Mesenchymal stem cell (in vitro differentiated cells and primary cell): ENCODE results near the gene ACSF2.
A peak's percentile ranks its signal among the peaks of the same experiment; 100 is the strongest.

Experiments
- DNase-seq: peaks from one replicate; pipeline ENCODE4 v3.0.0-alpha.2; 2013
- H2AFZ ChIP-seq: one replicate; pipeline ENCODE4 v1.6.1; 2013; ENCODE audit warnings: low read depth, mild to moderate bottlenecking, control low read depth, inconsistent platforms, low read length, moderate library complexity
- H2AK5ac ChIP-seq: 2 replicates; pipeline ENCODE4 v1.6.1; 2013; ENCODE audit warnings: low read length, moderate library complexity, mild to moderate bottlenecking, inconsistent platforms; ENCODE audit not compliant: severe bottlenecking
- H2BK120ac ChIP-seq: one replicate; pipeline ENCODE4 v1.6.1; 2013; ENCODE audit warnings: low read depth, mild to moderate bottlenecking, inconsistent platforms, low read length, moderate library complexity
- H2BK12ac ChIP-seq, 2 experiments: one replicate each; pipeline ENCODE4 v1.6.1; 2013; ENCODE audit warnings: inconsistent platforms in 2 of 2, low read length in 2 of 2, mild to moderate bottlenecking in 2 of 2, moderate library complexity in 2 of 2, control low read depth in 1 of 2
- H2BK15ac ChIP-seq: one replicate; pipeline ENCODE4 v1.6.1; 2013; ENCODE audit warnings: mild to moderate bottlenecking, low read depth, inconsistent platforms; ENCODE audit not compliant: poor library complexity, severe bottlenecking
- H2BK5ac ChIP-seq: 2 replicates; pipeline ENCODE4 v1.6.1; 2013; ENCODE audit warnings: low read depth, mild to moderate bottlenecking, low read length, control low read depth, inconsistent platforms; ENCODE audit not compliant: poor library complexity, severe bottlenecking
- H3K14ac ChIP-seq, 2 experiments: one replicate each; pipeline ENCODE4 v1.6.1; 2013; ENCODE audit warnings: inconsistent platforms in 2 of 2, low read length in 2 of 2, control low read depth in 1 of 2, mild to moderate bottlenecking in 1 of 2, moderate library complexity in 1 of 2
- H3K18ac ChIP-seq, 2 experiments: one replicate each; pipeline ENCODE4 v1.6.1; 2013; ENCODE audit warnings: inconsistent platforms in 2 of 2, low read length in 2 of 2, control low read depth in 1 of 2, low read depth in 1 of 2, mild to moderate bottlenecking in 1 of 2
- H3K23ac ChIP-seq, 2 experiments: one replicate each; pipeline ENCODE4 v1.6.1; 2013; ENCODE audit warnings: inconsistent platforms in 2 of 2, low read length in 2 of 2, mild to moderate bottlenecking in 2 of 2, moderate library complexity in 2 of 2, control low read depth in 1 of 2
- H3K27ac ChIP-seq: 2 replicates; pipeline ENCODE4 v1.5.1; 2013; ENCODE audit warnings: mild to moderate bottlenecking, moderate library complexity, low read length, control low read depth, inconsistent platforms; ENCODE audit not compliant: poor library complexity, severe bottlenecking
- H3K27me3 ChIP-seq, 2 experiments: 2 replicates each; pipeline versions ENCODE4 v1.6.1 to v1.7.0; 2013; ENCODE audit warnings: low read length in 2 of 2, mild to moderate bottlenecking in 2 of 2, moderate library complexity in 2 of 2, control low read depth in 1 of 2, inconsistent platforms in 1 of 2; ENCODE audit not compliant: control insufficient read depth in 1 of 2, insufficient read depth in 1 of 2
- H3K36me3 ChIP-seq, 2 experiments: 2 replicates each; pipeline versions ENCODE4 v1.6.1 to v1.7.0; 2013; ENCODE audit warnings: low read length in 2 of 2, control low read depth in 1 of 2, inconsistent platforms in 1 of 2, low read depth in 1 of 2, mild to moderate bottlenecking in 1 of 2; ENCODE audit not compliant: insufficient read depth in 2 of 2, control insufficient read depth in 1 of 2
- H3K4ac ChIP-seq, 2 experiments: one replicate each; pipeline ENCODE4 v1.6.1; 2013; ENCODE audit warnings: inconsistent platforms in 2 of 2, low read length in 2 of 2, mild to moderate bottlenecking in 2 of 2, moderate library complexity in 2 of 2, control low read depth in 1 of 2, low read depth in 1 of 2
- H3K4me1 ChIP-seq: 2 replicates; pipeline ENCODE4 v1.6.1; 2013; ENCODE audit warnings: low read depth, low read length, control low read depth; ENCODE audit not compliant: control insufficient read depth, insufficient read depth
- H3K4me2 ChIP-seq: 2 replicates; pipeline ENCODE4 v1.6.1; 2013; ENCODE audit warnings: low read length, mild to moderate bottlenecking, inconsistent platforms; ENCODE audit not compliant: poor library complexity, severe bottlenecking
- H3K4me3 ChIP-seq, 2 experiments: 2 replicates each; pipeline versions ENCODE4 v1.5.1 to v1.7.0; 2013; ENCODE audit warnings: low read length in 2 of 2, mild to moderate bottlenecking in 2 of 2, control low read depth in 1 of 2, low read depth in 1 of 2; ENCODE audit not compliant: insufficient read depth in 1 of 2
- H3K79me1 ChIP-seq: replicated peaks from 2 replicates; pipeline ENCODE4 v1.6.1; 2013; ENCODE audit warnings: mild to moderate bottlenecking, control low read depth, low read length, inconsistent platforms; ENCODE audit not compliant: poor library complexity, severe bottlenecking
- H3K9ac ChIP-seq: 2 replicates; pipeline ENCODE4 v1.7.0; 2013; ENCODE audit warnings: mild to moderate bottlenecking, low read length, moderate library complexity
- H3K9me3 ChIP-seq: 2 replicates; pipeline ENCODE4 v1.7.0; 2013; ENCODE audit warnings: mild to moderate bottlenecking, low read length; ENCODE audit not compliant: control insufficient read depth
- H4K8ac ChIP-seq: one replicate; pipeline ENCODE4 v1.6.1; 2013; ENCODE audit warnings: inconsistent platforms, mild to moderate bottlenecking, low read length, moderate library complexity
- H4K91ac ChIP-seq: one replicate; pipeline ENCODE4 v1.6.1; 2013; ENCODE audit warnings: mild to moderate bottlenecking, low read length, inconsistent platforms
- WGBS: methylation state at CpG from one replicate; pipeline ENCODE4 v1.1.7; 2013; ENCODE audit warnings: mixed read lengths; 5-methylcytosine and 5-hydroxymethylcytosine counted together

ACSF2 gene

DNA sequence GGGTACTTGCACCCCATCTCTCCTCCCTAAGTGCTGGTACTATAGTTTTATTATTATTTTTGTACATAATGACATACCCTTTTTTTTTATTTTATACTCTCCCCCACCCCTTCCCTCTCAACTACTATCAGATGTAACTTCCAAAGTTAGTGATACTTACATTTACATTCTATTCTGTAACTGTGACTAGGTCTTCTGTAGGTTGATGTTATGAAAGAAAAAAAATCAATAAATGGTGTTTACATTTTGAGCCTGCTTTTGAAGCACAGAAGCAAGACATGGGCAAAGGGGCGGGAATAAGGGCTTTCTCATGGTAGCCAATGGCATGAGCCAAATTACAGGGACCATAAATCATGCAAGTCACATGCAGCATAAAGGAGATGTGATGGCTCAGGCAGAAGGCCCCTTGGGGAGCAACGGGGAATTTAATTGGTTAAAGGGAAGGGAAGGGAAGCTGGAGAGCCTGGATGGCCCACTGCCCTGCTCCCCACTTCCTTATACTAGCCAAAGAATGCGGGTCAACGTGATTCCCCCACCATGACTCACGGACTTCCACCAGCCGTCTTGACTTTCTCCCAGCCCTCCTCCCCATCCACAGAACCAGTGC, 2.4 kb upstream of the ACSF2 start:
- H3K27me3 ChIP-seq: no peaks in the 10 kb centered on the region
- no peak overlapping the region for H3K4me3 ChIP-seq
- 28% methylated on average over 3 of the region's 6 CpGs for WGBS
- H3K27ac ChIP-seq: peak overlapping the region; percentile 7
- no peak overlapping the region for H4K91ac ChIP-seq
- H3K36me3 ChIP-seq: no peaks in the 10 kb centered on the region
- peak overlapping the region in 1 of 2 experiments; percentile 50 for H3K18ac ChIP-seq
- H3K14ac ChIP-seq: peak overlapping the region in 1 of 2 experiments; percentile 38
- no peak overlapping the region for H3K23ac ChIP-seq
- peaks cover 4% of the 10 kb centered on the region for H3K79me1 ChIP-seq
- H2BK12ac ChIP-seq: no peak overlapping the region
- no peak overlapping the region for H2BK5ac ChIP-seq
- H3K9me3 ChIP-seq: no peaks in the 10 kb centered on the region
- peaks cover 29% of the 10 kb centered on the region for H3K4me1 ChIP-seq
- H4K8ac ChIP-seq: peak overlapping the region; percentile 53
- H3K4ac ChIP-seq: no peak overlapping the region
- H3K4me2 ChIP-seq: no peak overlapping the region
- H2BK120ac ChIP-seq: no peak overlapping the region
- H2AFZ ChIP-seq: no peak overlapping the region
- no peak overlapping the region for H2AK5ac ChIP-seq
- peak; percentile 82 for DNase-seq
- H2BK15ac ChIP-seq: no peak overlapping the region
- no peak overlapping the region for H3K9ac ChIP-seq

DNA sequence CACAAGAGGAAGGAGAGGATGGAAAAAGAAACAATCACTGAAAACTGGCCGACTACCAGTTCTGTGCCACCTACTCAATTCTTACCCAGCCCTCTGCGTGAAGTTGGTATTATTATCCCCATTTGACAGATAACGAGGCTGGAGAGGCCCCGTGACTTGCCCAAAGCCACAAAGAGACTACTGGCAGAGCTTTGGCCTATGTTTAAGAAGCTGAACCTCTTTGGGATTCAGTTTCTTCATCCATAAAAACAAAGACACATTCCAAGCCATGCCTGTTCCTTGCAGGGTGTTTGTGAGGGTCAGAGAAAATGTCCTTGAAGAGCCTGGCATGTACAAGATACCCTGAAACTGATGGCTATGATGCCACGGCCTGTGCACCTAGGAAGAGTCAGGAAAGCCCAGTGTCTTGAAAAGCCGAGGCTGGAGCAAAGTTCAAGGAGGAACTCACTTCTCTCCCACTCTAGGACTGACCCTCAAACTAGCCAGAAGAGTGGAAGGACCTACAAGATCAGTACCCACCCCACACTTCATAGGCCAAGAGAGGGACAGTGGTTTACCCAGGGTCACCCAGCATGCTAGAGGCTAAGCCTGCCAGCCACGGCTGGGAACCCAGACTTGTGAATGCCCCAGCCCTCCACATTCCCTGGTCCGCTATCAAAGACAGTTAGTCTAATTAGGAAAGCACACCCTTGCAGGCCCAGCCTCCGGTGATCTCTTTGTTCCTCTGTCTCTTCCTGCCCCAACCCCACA, 1.6 kb upstream of the ACSF2 start:
- WGBS: 83% methylated on average over 9 of the region's 9 CpGs
- Histone ChIP-seq H3K36me3 (peaks cover 0 to 2% of the 10 kb centered on the region in 2 experiments), H4K8ac (peak overlapping the region; percentile 53)

DNA sequence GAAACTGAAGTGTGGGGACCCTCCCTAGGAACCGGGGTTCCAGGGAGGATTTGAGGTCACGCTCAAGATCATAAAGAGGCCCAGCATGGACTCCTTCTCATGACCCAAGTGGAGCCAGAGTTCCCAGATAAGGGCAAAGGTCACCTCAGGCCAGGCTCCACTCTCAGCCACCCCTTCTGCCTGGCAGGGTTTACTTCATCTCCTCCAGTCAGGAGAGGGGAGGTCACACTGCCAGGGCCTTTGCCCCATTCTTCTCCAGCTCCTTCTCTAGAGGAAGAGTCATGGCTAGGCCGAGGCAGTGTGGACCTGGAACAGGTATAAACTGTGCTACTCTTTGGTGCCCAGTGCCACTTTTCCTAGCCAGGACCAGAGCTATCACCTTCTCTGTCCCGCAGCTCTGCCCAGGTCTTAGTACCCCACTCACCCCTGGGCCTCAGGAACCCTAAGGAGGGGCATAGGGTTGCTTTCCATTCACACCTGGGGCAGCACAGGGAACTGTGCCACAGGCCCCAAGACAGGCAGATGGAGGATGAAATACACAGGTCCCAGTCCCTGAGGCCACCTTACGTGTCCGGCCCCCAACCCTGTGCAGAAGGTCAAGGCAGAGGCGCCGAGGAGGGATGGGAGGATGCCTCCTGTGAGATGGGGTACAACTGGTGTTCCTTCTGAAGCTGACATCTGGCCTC, 879 bp upstream of the ACSF2 start:
- peak overlapping the region; percentile 88 for H3K9ac ChIP-seq
- H3K4me2 ChIP-seq: peak overlapping the region; percentile 54
- H3K4me3 ChIP-seq: peak overlapping the region; percentile 72 to 81
- H2BK5ac ChIP-seq: no peak overlapping the region
- peak overlapping the region in 1 of 2 experiments; percentile 72 for H3K14ac ChIP-seq
- no peak overlapping the region for H2BK15ac ChIP-seq
- peak overlapping the region; percentile 74 for H2AFZ ChIP-seq
- peak overlapping the region; percentile 12 for H2BK120ac ChIP-seq
- peak overlapping the region; percentile 90 for H4K8ac ChIP-seq
- H2AK5ac ChIP-seq: peak overlapping the region; percentile 63
- no peaks in the 10 kb centered on the region for H3K9me3 ChIP-seq
- peaks cover 29% of the 10 kb centered on the region for H3K4me1 ChIP-seq
- 91% methylated on average over 8 of the region's 8 CpGs for WGBS
- peak overlapping the region; percentile 76 to 81 for H3K18ac ChIP-seq
- peaks cover 13% of the 10 kb centered on the region for H3K79me1 ChIP-seq
- H3K27ac ChIP-seq: no peak overlapping the region
- DNase-seq: no peak
- peak overlapping the region; percentile 7 to 81 for H3K4ac ChIP-seq
- H2BK12ac ChIP-seq: peak overlapping the region in 1 of 2 experiments; percentile 85
- H3K36me3 ChIP-seq: peaks cover 0 to 2% of the 10 kb centered on the region in 2 experiments
- H4K91ac ChIP-seq: peak overlapping the region; percentile 76
- peak overlapping the region in 1 of 2 experiments; percentile 37 for H3K23ac ChIP-seq
- no peaks in the 10 kb centered on the region for H3K27me3 ChIP-seq

More for the DNA sequence above, 1.6 kb upstream of the ACSF2 start:
- H3K23ac ChIP-seq: peak overlapping the region in 1 of 2 experiments; percentile 63
- H3K4me1 ChIP-seq: peaks cover 29% of the 10 kb centered on the region
- no peak overlapping the region for H3K4me2 ChIP-seq
- H2AFZ ChIP-seq: no peak overlapping the region
- peak overlapping the region; percentile 48 for H3K27ac ChIP-seq
- no peak overlapping the region for H3K9ac ChIP-seq
- peak overlapping the region; percentile 54 to 74 for H3K18ac ChIP-seq
- peak overlapping the region in 1 of 2 experiments; percentile 60 for H3K4ac ChIP-seq
- H3K9me3 ChIP-seq: no peaks in the 10 kb centered on the region
- peak; percentile 13 for DNase-seq
- peaks cover 7% of the 10 kb centered on the region for H3K79me1 ChIP-seq
- H3K14ac ChIP-seq: peak overlapping the region in 1 of 2 experiments; percentile 38
- peak overlapping the region; percentile 45 for H4K91ac ChIP-seq
- peak overlapping the region; percentile 62 for H2BK15ac ChIP-seq
- H2BK120ac ChIP-seq: no peak overlapping the region
- H3K27me3 ChIP-seq: no peaks in the 10 kb centered on the region
- H2AK5ac ChIP-seq: peak overlapping the region; percentile 63
- peak overlapping the region; percentile 10 to 49 for H2BK12ac ChIP-seq
- H3K4me3 ChIP-seq: no peak overlapping the region
- no peak overlapping the region for H2BK5ac ChIP-seq

DNA sequence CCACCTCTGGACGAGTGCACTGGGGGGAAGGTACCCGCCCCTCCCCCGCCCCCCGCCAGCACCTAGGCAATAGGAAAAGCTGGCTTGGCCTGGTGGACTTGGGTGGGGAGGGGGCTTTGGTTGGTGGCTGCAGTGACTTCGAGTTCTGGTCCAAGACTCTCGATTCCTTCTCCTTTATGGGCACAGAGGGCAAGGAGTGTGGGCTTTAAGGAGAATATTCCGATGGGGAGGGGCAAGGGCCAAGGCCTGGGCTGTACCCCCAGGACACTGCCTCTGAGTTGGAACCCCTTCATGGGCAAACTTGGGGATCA, 409 bp downstream of the ACSF2 start:
- H3K79me1 ChIP-seq: peaks cover 13% of the 10 kb centered on the region
- H3K18ac ChIP-seq: peak overlapping the region in 1 of 2 experiments; percentile 65
- H3K9me3 ChIP-seq: no peaks in the 10 kb centered on the region
- WGBS: 10% methylated on average over 3 of the region's 7 CpGs
- peak overlapping the region; percentile 65 for H2AFZ ChIP-seq
- no peak overlapping the region for H4K91ac ChIP-seq
- peak overlapping the region; percentile 73 for H2BK15ac ChIP-seq
- no peak for DNase-seq
- no peaks in the 10 kb centered on the region for H3K27me3 ChIP-seq
- H3K4me2 ChIP-seq: peak overlapping the region; percentile 87
- peak overlapping the region; percentile 75 for H3K9ac ChIP-seq
- H4K8ac ChIP-seq: peak overlapping the region; percentile 56
- peak overlapping the region; percentile 63 for H3K27ac ChIP-seq
- H3K14ac ChIP-seq: peak overlapping the region in 1 of 2 experiments; percentile 75
- peaks cover 0 to 2% of the 10 kb centered on the region in 2 experiments for H3K36me3 ChIP-seq
- peak overlapping the region in 1 of 2 experiments; percentile 40 for H3K4ac ChIP-seq
- no peak overlapping the region for H2BK5ac ChIP-seq
- no peak overlapping the region for H2BK12ac ChIP-seq
- peak overlapping the region; percentile 72 to 83 for H3K4me3 ChIP-seq
- peaks cover 31% of the 10 kb centered on the region for H3K4me1 ChIP-seq
- H2AK5ac ChIP-seq: no peak overlapping the region
- peak overlapping the region; percentile 55 for H2BK120ac ChIP-seq
- peak overlapping the region in 1 of 2 experiments; percentile 87 for H3K23ac ChIP-seq
